Progenitor cell of endocrine pancreas (in vitro differentiated cells): ENCODE measurements around the gene UFC1. TPM values are rescaled to one million over a fixed set of nuclear protein-coding genes. Genes with fewer than 3 reads are reported as not detected.

ENCODE experiments used
- DNase-seq: peaks from one replicate; pipeline ENCODE4 v3.0.0; 2021; ENCODE audit warnings: low spot score; ENCODE audit not compliant: unreplicated experiment
- H3K27ac Mint-ChIP-seq: 2 replicates; pipeline ENCODE4 v1.8.0; 2021; ENCODE audit warnings: mild to moderate bottlenecking, moderate library complexity, mixed read lengths
- H3K27me3 Mint-ChIP-seq: 2 replicates; pipeline ENCODE4 v1.8.0; 2021; ENCODE audit warnings: mixed read lengths
- H3K36me3 Mint-ChIP-seq: 2 replicates; pipeline ENCODE4 v1.8.0; 2022; ENCODE audit warnings: mixed read lengths; ENCODE audit not compliant: insufficient read depth
- H3K4me1 Mint-ChIP-seq: 2 replicates; pipeline ENCODE4 v1.8.0; 2021; ENCODE audit warnings: low read depth, mixed read lengths
- H3K4me3 Mint-ChIP-seq: 2 replicates; pipeline ENCODE4 v1.8.0; 2021; ENCODE audit warnings: low read depth, mild to moderate bottlenecking, moderate library complexity, mixed read lengths
- H3K9me3 Mint-ChIP-seq: 2 replicates; pipeline ENCODE4 v1.8.0; 2021; ENCODE audit warnings: low read depth, mixed read lengths
- total RNA-seq: library from RNA; stranded (reverse); gene quantifications from 2 replicates; pipeline ENCODE4 v1.2.1, GENCODE V29; 2021
- TF ChIP-seq, protein P1 (sequence below): fragments of 200-600 bp; sonication (generic); IDR thresholded peaks from one replicate; pipeline ENCODE4 v1.5.0; 2021; ENCODE audit warnings: antibody characterized with exemption, mild to moderate bottlenecking; ENCODE audit not compliant: unreplicated experiment

UFC1 gene
- total RNA-seq, 1 donor from 2014 or later: 139 TPM

DNA sequence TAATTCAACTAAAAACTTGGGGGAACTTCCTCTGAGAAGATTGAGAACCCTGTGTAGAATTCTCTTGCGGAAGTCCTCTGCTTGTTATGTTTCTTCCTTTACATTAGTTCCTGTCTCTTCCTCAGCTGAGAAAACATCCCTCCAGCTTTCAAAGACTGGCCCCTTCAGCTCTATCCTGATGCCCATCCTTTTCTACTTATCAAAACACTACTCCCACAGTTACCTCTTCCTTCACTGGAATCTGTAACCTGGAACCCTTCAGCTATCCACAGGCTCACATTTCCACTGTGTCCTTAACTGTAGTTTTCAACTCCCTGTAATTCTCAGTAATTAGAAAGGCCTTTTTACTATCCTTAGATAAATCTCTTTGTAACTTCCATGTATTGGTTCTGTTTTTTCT, 15.3 kb upstream of the UFC1 start:
- H3K27ac Mint-ChIP-seq: peak overlapping the region; percentile 43
- DNase-seq: no peak
- H3K36me3 Mint-ChIP-seq: no peaks in the 10 kb centered on the region
- H3K4me1 Mint-ChIP-seq: peaks cover 3% of the 10 kb centered on the region
- no peak overlapping the region for H3K4me3 Mint-ChIP-seq
- H3K27me3 Mint-ChIP-seq: no peaks in the 10 kb centered on the region
- TF ChIP-seq, protein P1, sequence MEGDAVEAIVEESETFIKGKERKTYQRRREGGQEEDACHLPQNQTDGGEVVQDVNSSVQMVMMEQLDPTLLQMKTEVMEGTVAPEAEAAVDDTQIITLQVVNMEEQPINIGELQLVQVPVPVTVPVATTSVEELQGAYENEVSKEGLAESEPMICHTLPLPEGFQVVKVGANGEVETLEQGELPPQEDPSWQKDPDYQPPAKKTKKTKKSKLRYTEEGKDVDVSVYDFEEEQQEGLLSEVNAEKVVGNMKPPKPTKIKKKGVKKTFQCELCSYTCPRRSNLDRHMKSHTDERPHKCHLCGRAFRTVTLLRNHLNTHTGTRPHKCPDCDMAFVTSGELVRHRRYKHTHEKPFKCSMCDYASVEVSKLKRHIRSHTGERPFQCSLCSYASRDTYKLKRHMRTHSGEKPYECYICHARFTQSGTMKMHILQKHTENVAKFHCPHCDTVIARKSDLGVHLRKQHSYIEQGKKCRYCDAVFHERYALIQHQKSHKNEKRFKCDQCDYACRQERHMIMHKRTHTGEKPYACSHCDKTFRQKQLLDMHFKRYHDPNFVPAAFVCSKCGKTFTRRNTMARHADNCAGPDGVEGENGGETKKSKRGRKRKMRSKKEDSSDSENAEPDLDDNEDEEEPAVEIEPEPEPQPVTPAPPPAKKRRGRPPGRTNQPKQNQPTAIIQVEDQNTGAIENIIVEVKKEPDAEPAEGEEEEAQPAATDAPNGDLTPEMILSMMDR: no peak
- H3K9me3 Mint-ChIP-seq: no peaks in the 10 kb centered on the region

DNA sequence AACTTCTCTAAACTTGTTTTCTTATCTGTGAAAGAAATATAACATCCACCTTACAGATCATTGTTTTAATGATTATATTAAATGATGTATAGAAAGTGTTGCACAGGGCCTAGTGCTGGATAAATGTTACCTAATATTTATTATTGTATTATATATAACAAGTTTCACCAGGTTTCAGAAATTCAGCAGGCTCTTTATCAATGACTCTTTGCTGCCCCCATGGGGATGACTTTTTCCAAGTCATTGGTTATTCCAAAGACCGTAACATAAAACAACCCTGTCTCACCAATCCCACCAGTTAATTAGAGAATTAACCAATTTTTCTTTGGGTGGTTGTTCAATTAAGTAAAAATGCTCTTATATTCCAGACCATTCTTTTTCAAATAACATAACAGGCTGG, 14.0 kb upstream of the UFC1 start:
- TF ChIP-seq, protein P1: peak; percentile 65
- DNase-seq: no peak
- Mint-ChIP-seq H3K27ac (no peak overlapping the region), H3K9me3 (no peaks in the 10 kb centered on the region), H3K4me3 (no peak overlapping the region), H3K36me3 (no peaks in the 10 kb centered on the region), H3K27me3 (no peaks in the 10 kb centered on the region), H3K4me1 (peaks cover 3% of the 10 kb centered on the region)

DNA sequence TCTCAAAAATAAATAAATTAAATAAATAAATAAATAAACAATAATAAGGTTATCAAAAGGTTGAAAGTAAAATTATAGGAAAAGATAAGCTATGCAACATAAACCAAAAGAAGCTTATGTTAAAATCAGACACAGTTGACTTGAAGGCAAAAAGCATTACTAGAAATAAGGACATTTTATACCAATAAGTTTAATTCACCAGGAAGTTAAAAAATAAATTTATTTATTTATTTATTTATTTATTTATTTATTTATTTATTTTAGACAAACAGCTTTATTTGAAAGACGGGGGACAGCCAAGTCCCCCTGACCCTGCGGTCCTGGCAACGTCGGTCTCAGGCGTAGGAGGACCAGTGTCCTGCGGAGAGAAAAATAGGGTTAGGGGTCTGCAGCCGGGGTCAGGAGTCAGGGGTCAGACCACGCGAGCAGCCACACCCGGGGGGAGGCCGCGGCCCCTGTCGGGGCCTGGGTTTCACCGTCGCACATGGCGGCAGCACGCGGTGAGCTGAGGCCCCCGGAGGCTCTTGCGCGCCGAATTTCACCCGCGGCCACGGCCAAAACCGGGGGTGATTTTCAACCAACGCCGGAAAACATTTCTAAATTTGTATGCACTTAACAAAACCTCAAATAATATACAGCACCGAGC, 12.9 kb upstream of the UFC1 start:
- peaks cover 3% of the 10 kb centered on the region for H3K4me1 Mint-ChIP-seq
- no peak for DNase-seq

DNA sequence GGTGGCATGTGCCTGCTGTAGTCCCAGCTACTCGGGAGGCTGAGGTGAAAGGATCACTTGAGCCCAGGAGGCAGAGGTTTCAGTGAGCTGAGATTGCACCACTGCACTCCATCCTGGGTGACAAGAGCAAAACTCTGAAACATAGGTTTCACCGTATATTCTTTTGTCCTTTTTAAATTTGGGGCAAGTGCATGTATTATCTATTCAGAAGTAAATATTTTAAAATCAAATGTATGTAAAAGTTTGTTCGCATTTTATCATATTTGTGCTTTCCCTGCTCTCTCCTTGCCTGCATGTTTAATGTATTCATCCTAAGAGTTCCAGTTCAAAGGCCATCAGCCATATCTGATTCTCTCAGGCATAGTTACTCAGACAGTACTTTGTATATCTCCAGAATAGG, 7.9 kb upstream of the UFC1 start:
- Mint-ChIP-seq H3K27ac (no peak overlapping the region), H3K4me1 (no peaks in the 10 kb centered on the region), H3K27me3 (no peaks in the 10 kb centered on the region), H3K9me3 (no peaks in the 10 kb centered on the region), H3K4me3 (no peak overlapping the region), H3K36me3 (no peaks in the 10 kb centered on the region)
- TF ChIP-seq, protein P1: no peak
- DNase-seq: no peak

More for the DNA sequence above, 12.9 kb upstream of the UFC1 start:
- H3K36me3 Mint-ChIP-seq: no peaks in the 10 kb centered on the region
- no peaks in the 10 kb centered on the region for H3K9me3 Mint-ChIP-seq
- no peak overlapping the region for H3K4me3 Mint-ChIP-seq
- TF ChIP-seq, protein P1: no peak
- H3K27me3 Mint-ChIP-seq: no peaks in the 10 kb centered on the region
- H3K27ac Mint-ChIP-seq: no peak overlapping the region

DNA sequence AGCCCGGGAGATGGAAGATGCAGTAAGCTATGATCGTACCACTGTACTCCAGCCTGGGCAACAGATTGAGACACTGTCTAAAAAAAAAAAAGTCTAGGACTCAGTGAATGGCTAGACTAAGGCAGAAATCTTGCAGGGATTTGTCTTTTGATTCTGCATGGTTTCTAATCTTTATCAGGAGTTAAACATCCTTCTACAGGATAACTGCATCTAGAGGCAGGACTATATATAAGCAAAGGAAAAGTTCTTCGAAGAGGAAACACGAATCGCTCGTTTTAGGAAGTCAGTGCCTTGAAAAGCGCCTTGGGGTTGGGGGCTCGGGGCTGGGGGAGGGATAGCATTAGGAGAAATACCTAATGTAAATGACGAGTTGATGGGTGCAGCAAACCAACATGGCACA, 602 bp upstream of the UFC1 start:
- DNase-seq: no peak
- H3K4me3 Mint-ChIP-seq: peak overlapping the region; percentile 93
- peaks cover 9% of the 10 kb centered on the region for H3K36me3 Mint-ChIP-seq
- peaks cover 9% of the 10 kb centered on the region for H3K4me1 Mint-ChIP-seq
- TF ChIP-seq, protein P1: no peak
- H3K27ac Mint-ChIP-seq: peak overlapping the region; percentile 92
- H3K27me3 Mint-ChIP-seq: no peaks in the 10 kb centered on the region
- H3K9me3 Mint-ChIP-seq: no peaks in the 10 kb centered on the region
